ENCODE data around the gene FES. TPM values are rescaled to one million over a fixed set of nuclear protein-coding genes. Genes with fewer than 3 reads are reported as not detected.
A peak's percentile ranks its signal among the peaks of the same experiment; 100 is the strongest.

Gene FES
- total and polyA plus RNA-seq, 2 of the 13 experiments (the other 11 are each of a cell fraction or from before 2014, with no cell fraction given) = 4.0 to 9.5 TPM

- Histone ChIP-seq H3K9me3 (ENCODE audit: low read length) (no peaks in the 10 kb centered on the region), H4K20me1 (ENCODE audit: insufficient read depth, low read length) (no peaks in the 10 kb centered on the region), H3K27me3 (ENCODE audit: control insufficient read depth in 1 of 2, insufficient read depth in 2 of 2, low read length in 2 of 2) (peaks cover 2 to 34% of the 10 kb centered on the region in 2 experiments; a peak in 3 of 5 replicates), H3K27ac (ENCODE audit: extremely low read length, insufficient read depth, low read length) (no peak overlapping the region), H3K36me3 (replicated peaks in 1 of 2; ENCODE audit: control insufficient read depth in 1 of 2, insufficient read depth in 2 of 2, low read length in 2 of 2) (no peaks in the 10 kb centered on the region), H3K4me2 (ENCODE audit: low read depth, low read length) (0 out of 2 replicates have a peak overlapping the region, but pooled peaks have one; percentile 7), H3K4me3 (replicated peaks in 1 of 3; ENCODE audit: insufficient read depth in 1 of 3, low read depth in 2 of 3, low read length in 3 of 3) (no peak overlapping the region), H3K4me1 (ENCODE audit: insufficient read depth, low read length) (peaks cover 35% of the 10 kb centered on the region), H3K79me2 (ENCODE audit: insufficient read depth, low read length) (no peaks in the 10 kb centered on the region), H3K9ac (ENCODE audit: insufficient read depth, low read depth, low read length) (no peak overlapping the region), H2AFZ (ENCODE audit: low read length) (no peak overlapping the region)
- TF ChIP-seq ARNTL (CRISPR knock-in tag; IDR thresholded peaks at IDR 0.05) = no peak
- peak; percentile 30; the same call in 1 of the 2 replicates for TF ChIP-seq PATZ1 (CRISPR knock-in tag; IDR thresholded peaks at IDR 0.05)
- POLR2A ChIA-PET = no interaction called here
- no TSS peak for BruUV-seq (replicated peaks)
- no peak for DNase-seq (ENCODE audit: low spot score)
- no peak for FAIRE-seq
- 26% methylated on average over 4 of the region's 15 CpGs for WGBS (ENCODE audit: low lambda C conversion rate)
- intact Hi-C loops (cut with micrococcal nuclease; ENCODE audit: unreplicated experiment) (no loop called here), in situ Hi-C loops (cut with HindIII; ENCODE audit: extremely low pct_ligation_motif_present, low pct_unique_long_range_greater_than_20kb) (no loop called here)
- ATAC-seq = peak; percentile 30; the same call in 2 of the 3 replicates
- CTCF ChIA-PET (ENCODE audit: low intra/inter-chr PET ratio, low total read pairs) = no interaction called here
These were observed 46.2 kb upstream of the FES start for GRCh38 chr15:90838139-90838538.

DNA sequence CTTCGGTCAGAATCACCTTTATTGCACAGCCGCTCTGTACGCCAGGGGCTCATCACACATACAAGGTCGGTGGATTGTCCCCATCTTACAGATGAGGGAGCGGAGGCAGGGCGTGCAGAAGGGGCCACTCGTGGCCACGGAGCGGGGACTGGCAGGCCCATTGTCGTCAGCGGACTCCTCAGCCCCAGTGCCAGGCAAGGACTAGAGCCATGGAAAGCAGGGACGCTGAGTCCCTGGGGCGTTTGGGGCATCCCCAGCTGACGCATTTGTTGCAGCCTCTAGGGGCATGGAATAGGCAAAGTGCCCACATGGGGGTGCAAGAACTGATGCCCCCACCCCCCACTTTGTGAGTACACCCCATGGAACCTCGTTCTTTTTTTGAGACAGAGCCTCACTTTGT, 45.8 kb upstream of the FES start:
- no peaks in the 10 kb centered on the region for H3K79me2 ChIP-seq (ENCODE audit: insufficient read depth, low read length)
- ChIA-PET POLR2A (no interaction called here), CTCF (ENCODE audit: low intra/inter-chr PET ratio, low total read pairs) (no interaction called here)
- intact Hi-C loops (cut with micrococcal nuclease; ENCODE audit: unreplicated experiment) (no loop called here), in situ Hi-C loops (cut with HindIII; ENCODE audit: extremely low pct_ligation_motif_present, low pct_unique_long_range_greater_than_20kb) (no loop called here)
- BruUV-seq (replicated peaks) = no TSS peak
- ATAC-seq (peak; percentile 15; the same call in 2 of the 3 replicates), FAIRE-seq (no peak), DNase-seq (ENCODE audit: low spot score) (no peak)
- TF ChIP-seq ZNF629 (CRISPR knock-in tag; conservative IDR thresholded peaks at IDR 0.05) (peak; percentile 24; the same call in 1 of the 2 replicates), ZNF616 (CRISPR knock-in tag; IDR thresholded peaks at IDR 0.05; ENCODE audit: low read depth) (no peak)
- H3K36me3 ChIP-seq (replicated peaks in 1 of 2; ENCODE audit: control insufficient read depth in 1 of 2, insufficient read depth in 2 of 2, low read length in 2 of 2) = no peaks in the 10 kb centered on the region
- H3K27ac ChIP-seq (ENCODE audit: extremely low read length, insufficient read depth, low read length) = no peak overlapping the region
- peaks cover 2 to 34% of the 10 kb centered on the region in 2 experiments; a peak in 3 of 5 replicates for H3K27me3 ChIP-seq (ENCODE audit: control insufficient read depth in 1 of 2, insufficient read depth in 2 of 2, low read length in 2 of 2)
- no peak overlapping the region for H2AFZ ChIP-seq (ENCODE audit: low read length)
- no peak overlapping the region for H3K4me3 ChIP-seq (replicated peaks in 1 of 3; ENCODE audit: insufficient read depth in 1 of 3, low read depth in 2 of 3, low read length in 3 of 3)
- no peaks in the 10 kb centered on the region for H4K20me1 ChIP-seq (ENCODE audit: insufficient read depth, low read length)
- H3K9ac ChIP-seq (ENCODE audit: insufficient read depth, low read depth, low read length) = no peak overlapping the region
- H3K4me1 ChIP-seq (ENCODE audit: insufficient read depth, low read length) = peaks cover 35% of the 10 kb centered on the region
- H3K9me3 ChIP-seq (ENCODE audit: low read length) = no peaks in the 10 kb centered on the region
- 24% methylated on average over 2 of the region's 15 CpGs for WGBS (ENCODE audit: low lambda C conversion rate)
- H3K4me2 ChIP-seq (ENCODE audit: low read depth, low read length) = no peak overlapping the region

Measured in HepG2 (cell line).